ENCODE data around the gene CLVS2.

The CLVS2 gene

GRCh38 chr6:122995921-122996793 lies at the start of gene CLVS2:
CLVS2 (plus strand) TSS chr6:122996235; CDS start chr6:122997778, 1,543 bp downstream.
- peak; percentile 65 for DNase-seq

GRCh38 chr6:122947355-122947754 lies 48.7 kb upstream of the CLVS2 start:
- DNase-seq = no peak

- no peak for DNase-seq
Measured at GRCh38 chr6:122953766-122954165, 42.3 kb upstream of the CLVS2 start.

- no peak for DNase-seq
Measured at GRCh38 chr6:122956376-122956775, 39.7 kb upstream of the CLVS2 start.

- no peak for DNase-seq
Measured at GRCh38 chr6:122962000-122962624, 33.9 kb upstream of the CLVS2 start.

- DNase-seq = no peak
Measured at GRCh38 chr6:122969999-122970533, 26.0 kb upstream of the CLVS2 start.

- no peak for DNase-seq
Measured at GRCh38 chr6:122977180-122977579, 18.9 kb upstream of the CLVS2 start.

- DNase-seq = no peak
Measured at GRCh38 chr6:122984393-122984792, 11.6 kb upstream of the CLVS2 start.

GRCh38 chr6:122994256-122994655 lies 1.8 kb upstream of the CLVS2 start:
- no peak for DNase-seq

GRCh38 chr6:122996794-122997505 lies 915 bp downstream of the CLVS2 start:
- DNase-seq = no peak

- peak; percentile 12 for DNase-seq
Measured at GRCh38 chr6:122997541-122998150, 1.6 kb downstream of the CLVS2 start.

- DNase-seq = no peak
Measured at GRCh38 chr6:122998403-122998975, 2.5 kb downstream of the CLVS2 start.

GRCh38 chr6:123000244-123000770 lies 4.3 kb downstream of the CLVS2 start:
- no peak for DNase-seq

- DNase-seq = no peak
Measured at GRCh38 chr6:123001540-123001939, 5.5 kb downstream of the CLVS2 start.

- DNase-seq = no peak
Measured at GRCh38 chr6:123007885-123008284, 11.8 kb downstream of the CLVS2 start.

- DNase-seq = no peak
Measured at GRCh38 chr6:123009059-123009458, 13.0 kb downstream of the CLVS2 start.

- no peak for DNase-seq
Measured at GRCh38 chr6:123014835-123015234, 18.8 kb downstream of the CLVS2 start.

- DNase-seq = peak; percentile 96
Measured at GRCh38 chr6:123016431-123017103, 20.5 kb downstream of the CLVS2 start.

GRCh38 chr6:123017104-123017682 lies 21.2 kb downstream of the CLVS2 start:
- no peak for DNase-seq

- DNase-seq = no peak
Measured at GRCh38 chr6:123022975-123023374, 26.9 kb downstream of the CLVS2 start.

GRCh38 chr6:123024976-123025375 lies 28.9 kb downstream of the CLVS2 start:
- no peak for DNase-seq

All from NCI-H446 treated with DMSO at 0.1 percent for 48 hours (cell line).